NK-92 (cell line): ENCODE measurements around the gene LPCAT1.

Experiments
- DNase-seq: peaks from one replicate; lab custom pipeline; 2025; ENCODE audit not compliant: unreplicated experiment; lab: John Stamatoyannopoulos, UW

LPCAT1 gene

GRCh38 chr5:1555011-1555807 lies 31.4 kb upstream of the LPCAT1 start:
- no peak for DNase-seq

GRCh38 chr5:1554410-1554967 lies 30.7 kb upstream of the LPCAT1 start:
- no peak for DNase-seq

- DNase-seq: no peak
Measured at GRCh38 chr5:1553539-1554409, 30.0 kb upstream of the LPCAT1 start.

- DNase-seq: no peak
Measured at GRCh38 chr5:1552521-1553255, 28.9 kb upstream of the LPCAT1 start.

GRCh38 chr5:1551426-1552301 lies 27.9 kb upstream of the LPCAT1 start:
- DNase-seq: no peak

GRCh38 chr5:1550287-1551076 lies 26.7 kb upstream of the LPCAT1 start:
- DNase-seq: no peak

- no peak for DNase-seq
Measured at GRCh38 chr5:1549475-1550030, 25.8 kb upstream of the LPCAT1 start.

- DNase-seq: no peak
Measured at GRCh38 chr5:1548702-1549474, 25.1 kb upstream of the LPCAT1 start.

GRCh38 chr5:1547655-1548054 lies 23.9 kb upstream of the LPCAT1 start:
- no peak for DNase-seq

- DNase-seq: no peak
Measured at GRCh38 chr5:1547236-1547635, 23.5 kb upstream of the LPCAT1 start.

- DNase-seq: no peak
Measured at GRCh38 chr5:1546556-1546955, 22.8 kb upstream of the LPCAT1 start.

GRCh38 chr5:1545805-1546355 lies 22.1 kb upstream of the LPCAT1 start:
- DNase-seq: no peak

- DNase-seq: no peak
Measured at GRCh38 chr5:1545126-1545804, 21.5 kb upstream of the LPCAT1 start.

- DNase-seq: no peak
Measured at GRCh38 chr5:1544294-1544961, 20.7 kb upstream of the LPCAT1 start.

- no peak for DNase-seq
Measured at GRCh38 chr5:1543398-1544293, 19.9 kb upstream of the LPCAT1 start.

- no peak for DNase-seq
Measured at GRCh38 chr5:1542781-1543180, 19.0 kb upstream of the LPCAT1 start.
